Activated naive CD8-positive, alpha-beta T cell (primary cell): ENCODE results near the gene CAST.
"Not testable (repeated sequence)": the region's sequence is repeated elsewhere in the genome, so short reads cannot be mapped to it uniquely, and the experiment has no call there.

ENCODE experiments used
- H3K27ac Mint-ChIP-seq: one replicate; pipeline ENCODE4 v1.8.0; 2021; ENCODE audit warnings: mixed read lengths
- H3K27me3 Mint-ChIP-seq: one replicate; pipeline ENCODE4 v1.8.0; 2021; ENCODE audit warnings: mixed read lengths
- H3K36me3 Mint-ChIP-seq: one replicate; pipeline ENCODE4 v1.8.0; 2021; ENCODE audit warnings: mixed read lengths
- H3K4me1 Mint-ChIP-seq: one replicate; pipeline ENCODE4 v1.8.0; 2021; ENCODE audit warnings: low read depth, mixed read lengths
- H3K4me3 Mint-ChIP-seq: one replicate; pipeline ENCODE4 v1.8.0; 2021; ENCODE audit warnings: mild to moderate bottlenecking, mixed read lengths
- H3K9me3 Mint-ChIP-seq: one replicate; pipeline ENCODE4 v1.8.0; 2021; ENCODE audit warnings: low read depth, mixed read lengths

The CAST gene, protein sequence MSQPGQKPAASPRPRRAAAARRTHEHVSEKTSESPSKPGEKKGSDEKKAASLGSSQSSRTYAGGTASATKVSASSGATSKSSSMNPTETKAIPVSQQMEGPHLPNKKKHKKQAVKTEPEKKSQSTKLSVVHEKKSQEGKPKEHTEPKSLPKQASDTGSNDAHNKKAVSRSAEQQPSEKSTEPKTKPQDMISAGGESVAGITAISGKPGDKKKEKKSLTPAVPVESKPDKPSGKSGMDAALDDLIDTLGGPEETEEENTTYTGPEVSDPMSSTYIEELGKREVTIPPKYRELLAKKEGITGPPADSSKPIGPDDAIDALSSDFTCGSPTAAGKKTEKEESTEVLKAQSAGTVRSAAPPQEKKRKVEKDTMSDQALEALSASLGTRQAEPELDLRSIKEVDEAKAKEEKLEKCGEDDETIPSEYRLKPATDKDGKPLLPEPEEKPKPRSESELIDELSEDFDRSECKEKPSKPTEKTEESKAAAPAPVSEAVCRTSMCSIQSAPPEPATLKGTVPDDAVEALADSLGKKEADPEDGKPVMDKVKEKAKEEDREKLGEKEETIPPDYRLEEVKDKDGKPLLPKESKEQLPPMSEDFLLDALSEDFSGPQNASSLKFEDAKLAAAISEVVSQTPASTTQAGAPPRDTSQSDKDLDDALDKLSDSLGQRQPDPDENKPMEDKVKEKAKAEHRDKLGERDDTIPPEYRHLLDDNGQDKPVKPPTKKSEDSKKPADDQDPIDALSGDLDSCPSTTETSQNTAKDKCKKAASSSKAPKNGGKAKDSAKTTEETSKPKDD

GRCh38 chr5:96661855-96662724, at the start of gene CAST:
Gene CAST, plus strand, starts transcription at chr5:96662376. Its CDS starts 47 bp downstream, at chr5:96662423.
- Mint-ChIP-seq H3K36me3 (no peaks in the 10 kb centered on the region), H3K4me1 (peaks cover 31% of the 10 kb centered on the region), H3K27me3 (no peaks in the 10 kb centered on the region), H3K9me3 (no peaks in the 10 kb centered on the region), H3K4me3 (peak within 1 kb of the TSS; percentile 94), H3K27ac (peak within 1 kb of the TSS; percentile 93)

DNA sequence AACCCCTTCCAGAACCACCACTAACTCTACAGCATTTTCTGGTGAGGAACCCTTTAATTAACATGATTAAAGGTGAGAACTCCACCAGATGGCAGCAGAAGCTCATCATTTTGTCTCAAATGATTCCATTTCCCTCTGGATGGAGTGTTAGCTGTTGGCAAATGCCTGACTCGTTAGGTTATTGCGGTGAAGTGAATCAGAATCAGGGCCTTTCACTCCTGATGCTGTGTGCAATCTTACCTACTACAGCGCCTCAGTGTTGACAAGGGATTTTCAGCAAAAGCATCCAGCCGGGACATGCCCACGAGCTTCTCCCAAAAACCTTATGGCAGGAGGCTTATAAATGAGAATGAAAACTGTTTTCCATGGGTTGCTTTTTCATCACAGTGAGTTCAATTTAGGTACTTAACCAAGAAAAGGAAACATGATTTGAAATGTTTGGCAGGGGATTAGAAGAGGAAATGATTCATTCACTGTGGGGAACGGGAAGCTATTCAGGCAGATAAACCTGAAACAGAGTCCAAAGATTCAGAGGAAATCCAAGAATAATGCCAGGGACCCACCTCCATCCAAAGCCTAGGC, 48.0 kb upstream of the CAST start:
- no peak overlapping the region for H3K4me3 Mint-ChIP-seq

GRCh38 chr5:96615223-96615622, 47.0 kb upstream of the CAST start:
- H3K36me3 Mint-ChIP-seq: no peaks in the 10 kb centered on the region
- no peak overlapping the region for H3K27ac Mint-ChIP-seq
- no peak overlapping the region for H3K4me3 Mint-ChIP-seq
- H3K9me3 Mint-ChIP-seq: no peaks in the 10 kb centered on the region
- peaks cover 6% of the 10 kb centered on the region for H3K27me3 Mint-ChIP-seq
- H3K4me1 Mint-ChIP-seq: peaks cover 4% of the 10 kb centered on the region

More for the DNA sequence above, 48.0 kb upstream of the CAST start:
- H3K27me3 Mint-ChIP-seq: peaks cover 8% of the 10 kb centered on the region
- no peaks in the 10 kb centered on the region for H3K9me3 Mint-ChIP-seq
- no peaks in the 10 kb centered on the region for H3K36me3 Mint-ChIP-seq
- H3K27ac Mint-ChIP-seq: no peak overlapping the region
- peaks cover 4% of the 10 kb centered on the region for H3K4me1 Mint-ChIP-seq

- Mint-ChIP-seq H3K27ac (no peak overlapping the region), H3K4me1 (peaks cover 4% of the 10 kb centered on the region), H3K9me3 (no peaks in the 10 kb centered on the region), H3K4me3 (no peak overlapping the region), H3K27me3 (peaks cover 6% of the 10 kb centered on the region), H3K36me3 (no peaks in the 10 kb centered on the region)
Observed at GRCh38 chr5:96616801-96617200, 45.4 kb upstream of the CAST start.

- H3K4me3 Mint-ChIP-seq, H3K27me3 Mint-ChIP-seq, H3K4me1 Mint-ChIP-seq, H3K9me3 Mint-ChIP-seq, H3K36me3 Mint-ChIP-seq, H3K27ac Mint-ChIP-seq: not testable (repeated sequence)
Observed at GRCh38 chr5:96618311-96619016, 43.7 kb upstream of the CAST start.

DNA sequence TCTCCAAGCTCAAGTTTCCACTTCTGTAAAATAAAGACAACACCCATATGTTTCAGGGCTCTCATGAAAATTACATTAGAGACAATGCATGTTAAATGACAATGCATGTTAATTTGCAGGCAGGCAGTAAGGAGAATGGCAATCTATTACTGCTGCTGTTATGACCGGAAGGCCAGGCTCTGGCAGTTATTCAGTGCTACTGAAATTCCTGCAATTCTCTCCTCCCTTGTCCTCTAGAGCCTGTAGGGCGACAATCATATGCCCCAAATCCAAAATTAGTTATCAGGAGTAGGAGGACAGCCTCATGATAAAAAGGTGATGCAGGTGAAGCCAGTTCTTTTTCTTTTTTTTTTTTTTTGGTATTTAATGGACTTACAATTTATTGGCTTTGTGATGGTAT, 42.2 kb upstream of the CAST start:
- Mint-ChIP-seq H3K27ac (no peak overlapping the region), H3K4me3 (no peak overlapping the region), H3K4me1 (no peaks in the 10 kb centered on the region), H3K27me3 (no peaks in the 10 kb centered on the region), H3K36me3 (no peaks in the 10 kb centered on the region), H3K9me3 (no peaks in the 10 kb centered on the region)

DNA sequence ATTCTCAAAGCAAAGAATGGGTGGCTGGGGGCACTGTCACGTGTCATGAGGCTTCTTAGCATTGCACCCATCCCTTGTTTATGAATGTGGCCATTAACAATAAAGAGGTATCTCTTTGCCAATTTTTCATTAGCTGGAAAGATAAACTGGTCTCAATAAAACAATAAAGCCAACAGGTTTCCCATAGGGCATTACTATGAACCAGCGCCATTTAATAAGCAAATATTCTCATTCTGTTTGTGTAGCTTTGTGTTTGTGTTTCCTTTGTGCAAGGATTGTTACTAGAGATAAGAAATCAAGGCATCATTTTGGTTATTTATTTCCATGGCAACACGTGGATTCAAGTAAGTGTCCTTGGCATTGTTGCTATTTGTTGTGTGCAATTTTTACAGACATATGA, 37.6 kb upstream of the CAST start:
- H3K4me3 Mint-ChIP-seq: no peak overlapping the region
- H3K36me3 Mint-ChIP-seq: no peaks in the 10 kb centered on the region
- no peaks in the 10 kb centered on the region for H3K9me3 Mint-ChIP-seq
- H3K27ac Mint-ChIP-seq: no peak overlapping the region
- H3K4me1 Mint-ChIP-seq: no peaks in the 10 kb centered on the region
- H3K27me3 Mint-ChIP-seq: no peaks in the 10 kb centered on the region

GRCh38 chr5:96625365-96625764, 36.8 kb upstream of the CAST start:
- Mint-ChIP-seq H3K4me1 (no peaks in the 10 kb centered on the region), H3K36me3 (no peaks in the 10 kb centered on the region), H3K9me3 (no peaks in the 10 kb centered on the region), H3K4me3 (no peak overlapping the region), H3K27ac (no peak overlapping the region), H3K27me3 (no peaks in the 10 kb centered on the region)

GRCh38 chr5:96626956-96627355, 35.2 kb upstream of the CAST start:
- Mint-ChIP-seq H3K36me3 (no peaks in the 10 kb centered on the region), H3K4me3 (no peak overlapping the region)

DNA sequence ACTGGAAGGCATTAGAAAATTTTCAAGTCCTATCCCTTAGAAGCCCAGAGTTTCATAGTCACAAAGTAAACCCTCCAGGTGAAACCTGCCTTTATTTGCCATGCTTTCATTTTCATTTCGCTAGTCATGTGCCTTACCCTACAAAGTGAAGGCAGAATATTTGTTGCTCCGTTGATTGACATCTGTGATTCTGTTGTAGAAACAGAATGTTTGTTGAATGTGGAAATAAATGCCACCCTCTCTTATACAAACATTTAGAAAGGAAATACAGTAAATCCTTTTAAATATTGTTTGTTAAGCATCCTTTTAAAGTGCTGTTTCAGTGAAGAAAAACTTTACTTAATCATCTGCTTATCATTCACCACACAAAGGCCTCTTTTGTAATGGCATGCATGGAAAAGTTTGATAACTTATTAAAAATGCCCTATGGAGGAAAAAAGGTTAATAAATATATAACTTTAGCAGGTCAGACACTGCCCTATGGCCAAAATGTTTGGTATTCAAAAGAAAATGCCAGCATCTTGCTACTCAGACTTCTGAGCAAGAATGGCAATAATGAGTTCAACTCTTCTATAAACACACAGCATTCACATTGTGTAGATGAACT, 34.3 kb upstream of the CAST start:
- Mint-ChIP-seq H3K9me3 (no peaks in the 10 kb centered on the region), H3K27me3 (no peaks in the 10 kb centered on the region), H3K4me3 (no peak overlapping the region), H3K36me3 (no peaks in the 10 kb centered on the region), H3K4me1 (no peaks in the 10 kb centered on the region), H3K27ac (no peak overlapping the region)

More at GRCh38 chr5:96626956-96627355, 35.2 kb upstream of the CAST start:
- H3K4me1 Mint-ChIP-seq: no peaks in the 10 kb centered on the region
- H3K27me3 Mint-ChIP-seq: no peaks in the 10 kb centered on the region
- no peak overlapping the region for H3K27ac Mint-ChIP-seq
- no peaks in the 10 kb centered on the region for H3K9me3 Mint-ChIP-seq

DNA sequence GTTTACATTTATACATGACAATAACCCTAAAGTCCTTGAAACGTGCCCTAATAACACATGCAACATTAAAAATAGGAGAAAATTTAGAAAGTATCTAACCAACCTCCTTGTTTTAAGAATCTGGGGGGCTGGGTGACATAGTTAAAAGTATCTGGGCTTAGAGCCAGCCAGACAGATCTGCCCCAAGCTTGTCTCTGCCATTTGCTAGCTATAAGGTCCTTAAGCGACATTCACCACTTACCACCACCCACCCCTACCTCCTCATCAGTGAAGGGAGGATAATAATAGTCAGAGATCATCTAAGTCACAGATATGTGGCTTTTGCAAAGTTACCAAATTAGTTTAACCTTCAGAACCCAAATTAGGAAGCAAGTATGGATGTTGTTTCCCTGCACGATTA, 33.8 kb upstream of the CAST start:
- H3K27ac Mint-ChIP-seq: no peak overlapping the region
- H3K4me1 Mint-ChIP-seq: no peaks in the 10 kb centered on the region
- no peaks in the 10 kb centered on the region for H3K9me3 Mint-ChIP-seq
- H3K4me3 Mint-ChIP-seq: no peak overlapping the region
- no peaks in the 10 kb centered on the region for H3K36me3 Mint-ChIP-seq
- no peaks in the 10 kb centered on the region for H3K27me3 Mint-ChIP-seq

DNA sequence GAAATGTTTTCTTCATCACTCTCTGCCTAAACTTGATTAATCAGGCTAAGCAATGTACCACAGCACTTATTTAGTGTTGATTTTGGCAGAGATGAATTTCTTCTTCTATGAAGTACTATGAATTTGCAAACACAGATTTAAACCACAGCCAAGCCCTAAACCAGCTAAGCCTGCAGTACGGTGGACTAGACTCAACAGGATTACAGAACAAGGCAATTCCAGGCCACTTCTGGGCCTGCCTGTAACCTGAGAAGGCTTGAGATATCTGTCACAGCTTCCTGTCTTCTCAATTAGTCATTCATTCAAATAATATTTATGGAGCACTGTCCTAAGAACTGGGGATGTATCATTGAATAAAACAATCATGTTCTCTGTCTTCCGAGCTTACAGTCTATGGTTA, 32.4 kb upstream of the CAST start:
- no peaks in the 10 kb centered on the region for H3K9me3 Mint-ChIP-seq
- H3K4me3 Mint-ChIP-seq: no peak overlapping the region
- no peak overlapping the region for H3K27ac Mint-ChIP-seq
- H3K4me1 Mint-ChIP-seq: no peaks in the 10 kb centered on the region
- H3K36me3 Mint-ChIP-seq: no peaks in the 10 kb centered on the region
- peaks cover 3% of the 10 kb centered on the region for H3K27me3 Mint-ChIP-seq

DNA sequence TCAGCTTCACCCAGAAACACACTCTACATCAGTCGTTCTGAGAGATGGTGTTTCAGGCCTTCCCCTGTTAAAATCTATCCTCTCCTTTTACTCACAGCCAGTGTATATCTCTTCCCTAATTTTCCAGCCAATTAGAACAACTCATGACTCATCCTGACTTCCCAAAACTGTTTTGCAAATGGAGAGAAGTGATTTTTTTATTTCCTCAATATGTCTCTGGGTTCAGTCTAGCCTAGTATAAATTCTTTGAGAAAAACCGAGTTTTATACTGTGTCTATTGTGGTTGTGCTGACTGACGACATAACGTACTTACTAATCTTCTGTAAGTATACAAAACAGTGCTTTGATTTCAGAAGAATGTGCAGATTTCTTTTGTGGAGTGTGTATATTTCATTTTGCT, 28.4 kb upstream of the CAST start:
- Mint-ChIP-seq H3K27ac (no peak overlapping the region), H3K4me3 (no peak overlapping the region), H3K9me3 (no peaks in the 10 kb centered on the region)

GRCh38 chr5:96634881-96635280, 27.3 kb upstream of the CAST start:
- H3K9me3 Mint-ChIP-seq: no peaks in the 10 kb centered on the region
- peaks cover 3% of the 10 kb centered on the region for H3K27me3 Mint-ChIP-seq
- H3K27ac Mint-ChIP-seq: no peak overlapping the region
- no peak overlapping the region for H3K4me3 Mint-ChIP-seq
- H3K36me3 Mint-ChIP-seq: no peaks in the 10 kb centered on the region
- H3K4me1 Mint-ChIP-seq: no peaks in the 10 kb centered on the region

More for the DNA sequence above, 28.4 kb upstream of the CAST start:
- H3K27me3 Mint-ChIP-seq: peaks cover 3% of the 10 kb centered on the region
- H3K36me3 Mint-ChIP-seq: no peaks in the 10 kb centered on the region
- H3K4me1 Mint-ChIP-seq: no peaks in the 10 kb centered on the region
